GM12878 (cell line): ENCODE data around the gene DCPS. TPM values are rescaled to one million over a fixed set of nuclear protein-coding genes. Genes with fewer than 3 reads are reported as not detected.

Experiments used
- ATAC-seq: fragments of 200-7000 bp; cut with Tn5 transposase; 3 replicates; pipeline ENCODE4 v1.9.1; 2020; ENCODE audit warnings: mild to moderate bottlenecking, moderate library complexity
- BruUV-seq: library from RNA; stranded (reverse); fragments of 400-500 nt; replicated peaks from 2 replicates; lab custom pipeline; 2021; lab: Mats Ljungman, UMichigan
- CTCF ChIA-PET: fragments of 300-600 bp; sonication (Branson Sonifier 250); formaldehyde crosslinking; extraction: SDS; loops from one replicate; lab custom pipeline; 2021; ENCODE audit warnings: inconsistent platforms; lab: Yijun Ruan, JAX
- POLR2A ChIA-PET: fragments of 350-600 bp; formaldehyde crosslinking; extraction: SDS; loops from one replicate; lab custom pipeline; 2021; ENCODE audit warnings: inconsistent platforms; lab: Charles Lee
- RAD21 ChIA-PET: fragments of 300-600 bp; sonication (Branson Sonifier 250); formaldehyde crosslinking; loops from one replicate; lab custom pipeline; 2023; ENCODE audit warnings: antibody characterized with exemption; ENCODE audit not compliant: unreplicated experiment; lab: Charles Lee
- SMC1A ChIA-PET: fragments of 300-600 bp; sonication (Branson Sonifier 250); formaldehyde crosslinking; loops from one replicate; lab custom pipeline; 2023; ENCODE audit not compliant: unreplicated experiment, uncharacterized antibody; lab: Charles Lee
- DNase-seq: peaks from one replicate; pipeline ENCODE4 v3.0.0-alpha.2; 2011; ENCODE audit warnings: low read depth, low spot score
- FAIRE-seq: peaks from 3 replicates; lab custom pipeline; 2011; peaks lifted over from hg19 to GRCh38; lab: Jason Lieb, UNC
- H2AFZ ChIP-seq: 2 replicates; pipeline ENCODE4 v1.6.0; 2011; ENCODE audit warnings: low read depth, low read length, control low read depth; ENCODE audit not compliant: control insufficient read depth
- H3K27ac ChIP-seq: 2 replicates; pipeline ENCODE4 v1.5.1; 2011; ENCODE audit warnings: control low read depth; ENCODE audit not compliant: control insufficient read depth, insufficient read depth
- H3K27me3 ChIP-seq, 2 experiments: replicated peaks in 1 of 2; 2 replicates each; pipeline versions ENCODE4 v1.6.0 to v1.6.1; 2011; ENCODE audit warnings: low read length in 1 of 2; ENCODE audit not compliant: control insufficient read depth in 2 of 2, insufficient read depth in 2 of 2
- H3K36me3 ChIP-seq, 2 experiments: 2 replicates each; pipeline ENCODE4 v1.5.1; 2011; ENCODE audit warnings: low read length in 1 of 2; ENCODE audit not compliant: control insufficient read depth in 2 of 2, insufficient read depth in 2 of 2
- H3K4me1 ChIP-seq: 2 replicates; pipeline ENCODE4 v1.6.1; 2011; ENCODE audit warnings: mild to moderate bottlenecking, low read length, moderate library complexity, mixed read lengths; ENCODE audit not compliant: control insufficient read depth, insufficient read depth
- H3K4me2 ChIP-seq: 2 replicates; pipeline ENCODE4 v1.6.0; 2011; ENCODE audit warnings: control low read depth; ENCODE audit not compliant: control insufficient read depth, insufficient read depth
- H3K4me3 ChIP-seq: fragments of 200-600 bp; sonication (generic); 2 replicates; pipeline ENCODE4 v1.5.1; 2016
- H3K79me2 ChIP-seq: 2 replicates; pipeline ENCODE4 v1.6.0; 2011; ENCODE audit warnings: low read length; ENCODE audit not compliant: control insufficient read depth, insufficient read depth
- H3K9ac ChIP-seq: 2 replicates; pipeline ENCODE4 v1.8.0; 2011; ENCODE audit warnings: low read length, control low read depth, mixed read lengths; ENCODE audit not compliant: control insufficient read depth, insufficient read depth
- H3K9me3 ChIP-seq: replicated peaks from 3 replicates; pipeline ENCODE4 v1.5.1; 2011; ENCODE audit warnings: mild to moderate bottlenecking, low read length; ENCODE audit not compliant: control insufficient read depth, insufficient read depth
- H4K20me1 ChIP-seq: 2 replicates; pipeline ENCODE4 v1.6.0; 2011; ENCODE audit not compliant: control insufficient read depth, insufficient read depth
- ATF7 ChIP-seq: fragments of 450-650 bp; IDR thresholded peaks from 2 replicates; pipeline ENCODE4 v1.6.1; 2016; ENCODE audit warnings: low read depth, mild to moderate bottlenecking
- CEBPZ ChIP-seq: fragments of 150-350 bp; IDR thresholded peaks from 2 replicates; pipeline ENCODE4 v1.6.1; 2016; ENCODE audit warnings: low read depth, low read length
- EP300 ChIP-seq, 2 experiments: fragments of 150-350 bp in 1 of 2; IDR thresholded peaks; 2 replicates each; pipeline ENCODE4 v1.6.1; 2011 to 2012; ENCODE audit warnings: low read depth in 2 of 2, low read length in 2 of 2, borderline replicate concordance in 1 of 2, improper control_type of control experiment in 1 of 2, inconsistent platforms in 1 of 2; ENCODE audit not compliant: control insufficient read depth in 1 of 2
- EZH2 ChIP-seq: IDR thresholded peaks from 2 replicates; pipeline ENCODE4 v1.6.1; 2012; ENCODE audit warnings: low read depth, mild to moderate bottlenecking, control low read depth, inconsistent platforms, low read length, borderline replicate concordance; ENCODE audit not compliant: control insufficient read depth
- POLR2A ChIP-seq: IDR thresholded peaks from 2 replicates; pipeline ENCODE4 v1.6.1; 2011; ENCODE audit warnings: low read depth, mild to moderate bottlenecking, low read length
- POU2F2 ChIP-seq: IDR thresholded peaks from 3 replicates; pipeline ENCODE4 v1.6.1; 2011; ENCODE audit warnings: low read depth, mild to moderate bottlenecking, low read length, borderline replicate concordance
- ZNF592 ChIP-seq: fragments of 450-650 bp; IDR thresholded peaks from 2 replicates; pipeline ENCODE4 v1.6.1; 2017; ENCODE audit warnings: mild to moderate bottlenecking, moderate library complexity
- WGBS: methylation state at CpG from one replicate; pipeline ENCODE4 v1.1.6; 2016; ENCODE audit warnings: low lambda C conversion rate; ENCODE audit not compliant: insufficient replicate concordance, insufficient coverage; ENCODE audit errors: missing lambda C conversion rate; 5-methylcytosine and 5-hydroxymethylcytosine counted together
- in situ Hi-C: fragments of 300-500 bp; cut with MboI; formaldehyde crosslinking; loops from 9 replicates; pipeline ENCODE4 v1.14.3; 2018; ENCODE audit warnings: mixed read lengths
- intact Hi-C: fragments of 100-400 bp; cut with micrococcal nuclease; formaldehyde crosslinking; loops from one replicate; pipeline ENCODE4 v1.14.2; 2022; ENCODE audit not compliant: unreplicated experiment
- polyA plus RNA-seq, 11 experiments: library from polyadenylated mRNA; depleted of rRNA in 4 of 11; unstranded in 6 of 11; stranded (reverse) in 5 of 11; fragments of >200 nt; fragmentation: Nextera tagmentation in 4 of 11; fragmentation: Illumina TruSeq in 1 of 11; extraction: Ambion mirVana in 4 of 11; extraction: Trizol in 1 of 11; gene quantifications; 1 replicate in 1 of 11; 2 replicates in 10 of 11; pipeline versions ENCODE4 v1.2.1 to v1.2.3, GENCODE V29; 2011 to 2016; ENCODE audit warnings: inconsistent platforms in 2 of 11, missing spikeins in 2 of 11, low read depth in 1 of 11
- total RNA-seq, 4 experiments: library from RNA; depleted of rRNA in 3 of 4; stranded (reverse); fragments of >200 nt in 3 of 4; fragmentation: Illumina TruSeq in 1 of 4; extraction: Trizol in 1 of 4; gene quantifications; 2 replicates each; pipeline versions ENCODE4 v1.2.1 to v1.2.3, GENCODE V29; 2013 to 2021

The DCPS gene
- total and polyA plus RNA-seq, 10 of the 15 experiments (the other 5 are each of a cell fraction or from before 2014, with no cell fraction given): 23.5 to 101 (median 67.4) TPM

GRCh38 chr11:126267650-126268049 is 36.2 kb upstream of the DCPS start:
- no peak for ATAC-seq
- intact Hi-C loops: loop anchor here (2.0 to 5.0 kb wide), 2 partner anchors 37 to 55 kb away; partner anchors contain the start of genes DCPS, FAM118B and RPUSD4

More at GRCh38 chr11:126267650-126268049, 36.2 kb upstream of the DCPS start:
- peak overlapping the region; percentile 97 for H3K9ac ChIP-seq
- peak overlapping the region; percentile 98 for H3K4me2 ChIP-seq
- FAIRE-seq (no peak), DNase-seq (no peak)
- H3K4me1 ChIP-seq: peaks cover 3% of the 10 kb centered on the region; the same call in 1 of the 2 replicates
- peaks cover 25 to 55% of the 10 kb centered on the region in 2 experiments for H3K36me3 ChIP-seq
- peak overlapping the region; percentile 92 for H3K4me3 ChIP-seq
- peaks cover 37% of the 10 kb centered on the region for H3K79me2 ChIP-seq
- no peak overlapping the region for H2AFZ ChIP-seq
- no peaks in the 10 kb centered on the region; the same call in 1 of the 2 replicates for H4K20me1 ChIP-seq
- ChIA-PET SMC1A (interaction anchor here (0.7 kb wide), 1 partner anchor 9 kb away, joined by 3 read pairs; no protein-coding TSS in a partner anchor), CTCF (interaction anchor here (0.6 to 2.4 kb wide), 2 partner anchors 213 to 283 kb away, joined by 4 to 7 read pairs; no protein-coding TSS in a partner anchor), POLR2A (interaction anchor here (0.6 to 2.9 kb wide), 6 partner anchors 12 to 51 kb away, joined by 3 to 10 read pairs (median 3); partner anchors contain the start of gene TIRAP), RAD21 (no interaction called here)
- 56% methylated on average over 6 of the region's 6 CpGs for WGBS
- BruUV-seq: TSS peak; percentile 67
- H3K27ac ChIP-seq: peak overlapping the region; percentile 85
- no peaks in the 10 kb centered on the region for H3K9me3 ChIP-seq
- TF ChIP-seq CEBPZ: no peak
- peak; percentile 55 for TF ChIP-seq POLR2A
- TF ChIP-seq EZH2: no peak
- peak; percentile 76 for TF ChIP-seq ATF7
- no peak for TF ChIP-seq ZNF592
- no peak for TF ChIP-seq EP300 (IDR thresholded peaks at IDR 0.05; ENCODE audit: borderline replicate concordance in 1 of 2, control insufficient read depth in 1 of 2, low read depth in 2 of 2, low read length in 2 of 2)
- TF ChIP-seq POU2F2: 0 out of 3 replicates have a peak, but pooled peaks have one; percentile 2
- in situ Hi-C loops: no loop called here
- H3K27me3 ChIP-seq: no peaks in the 10 kb centered on the region
